SH-SY5Y (cell line): ENCODE results near the gene GLDN.

Experiments used
- GATA2 ChIP-seq: IDR thresholded peaks from 2 replicates; pipeline ENCODE4 v1.6.1; 2011; ENCODE audit warnings: mild to moderate bottlenecking, low read depth, low read length
- GATA3 ChIP-seq: IDR thresholded peaks from 2 replicates; pipeline ENCODE4 v1.6.1; 2011; ENCODE audit warnings: low read depth, mild to moderate bottlenecking, low read length, moderate library complexity

DNA sequence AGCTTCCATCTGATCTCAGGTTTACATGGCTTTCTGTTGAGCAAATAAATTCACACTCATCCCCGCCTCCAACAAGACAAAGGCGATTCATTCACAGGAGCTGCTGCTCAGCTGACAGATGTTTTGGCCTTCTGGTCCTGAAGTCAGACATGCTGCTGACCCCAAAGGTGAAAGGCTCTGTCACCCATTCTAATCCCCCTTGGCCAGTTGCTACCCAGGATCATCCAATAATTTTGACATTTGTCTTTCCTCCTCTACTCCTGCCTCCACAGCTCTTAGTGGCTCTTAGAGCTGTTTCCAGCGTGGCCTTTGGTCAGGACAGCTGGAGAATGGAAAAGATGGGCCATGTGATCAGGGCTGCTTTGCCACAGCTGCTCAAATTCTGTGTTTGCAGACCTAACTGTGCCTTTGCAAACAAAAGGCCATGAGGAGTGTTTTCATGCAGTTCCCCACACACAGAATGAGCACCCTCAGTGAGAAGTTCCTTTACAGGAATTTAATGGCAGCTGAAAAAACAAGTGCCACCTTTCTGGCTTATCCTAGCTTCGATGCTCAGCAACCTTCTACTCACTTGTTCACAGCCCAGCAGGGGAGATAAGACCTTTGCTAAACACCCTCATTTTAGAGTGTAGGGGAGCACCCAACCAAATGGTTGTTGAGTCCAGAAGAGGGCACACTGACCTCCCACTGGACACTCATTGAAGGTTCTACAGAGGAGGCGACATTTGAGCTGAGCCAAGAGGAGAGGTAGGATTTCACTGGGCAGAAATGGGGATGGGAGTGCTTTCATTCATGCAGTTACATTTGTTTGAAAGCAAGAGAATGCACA lies 42.1 kb upstream of the GLDN start:
- no peak for TF ChIP-seq GATA2
- no peak for TF ChIP-seq GATA3
